Measurements from ENCODE around the gene ZNF746. TPM values are rescaled to one million over a fixed set of nuclear protein-coding genes. Genes with fewer than 3 reads are reported as not detected.

The ZNF746 gene
- total RNA-seq, 2 experiments from 2014 or later = 22.1 to 23.9 TPM

DNA sequence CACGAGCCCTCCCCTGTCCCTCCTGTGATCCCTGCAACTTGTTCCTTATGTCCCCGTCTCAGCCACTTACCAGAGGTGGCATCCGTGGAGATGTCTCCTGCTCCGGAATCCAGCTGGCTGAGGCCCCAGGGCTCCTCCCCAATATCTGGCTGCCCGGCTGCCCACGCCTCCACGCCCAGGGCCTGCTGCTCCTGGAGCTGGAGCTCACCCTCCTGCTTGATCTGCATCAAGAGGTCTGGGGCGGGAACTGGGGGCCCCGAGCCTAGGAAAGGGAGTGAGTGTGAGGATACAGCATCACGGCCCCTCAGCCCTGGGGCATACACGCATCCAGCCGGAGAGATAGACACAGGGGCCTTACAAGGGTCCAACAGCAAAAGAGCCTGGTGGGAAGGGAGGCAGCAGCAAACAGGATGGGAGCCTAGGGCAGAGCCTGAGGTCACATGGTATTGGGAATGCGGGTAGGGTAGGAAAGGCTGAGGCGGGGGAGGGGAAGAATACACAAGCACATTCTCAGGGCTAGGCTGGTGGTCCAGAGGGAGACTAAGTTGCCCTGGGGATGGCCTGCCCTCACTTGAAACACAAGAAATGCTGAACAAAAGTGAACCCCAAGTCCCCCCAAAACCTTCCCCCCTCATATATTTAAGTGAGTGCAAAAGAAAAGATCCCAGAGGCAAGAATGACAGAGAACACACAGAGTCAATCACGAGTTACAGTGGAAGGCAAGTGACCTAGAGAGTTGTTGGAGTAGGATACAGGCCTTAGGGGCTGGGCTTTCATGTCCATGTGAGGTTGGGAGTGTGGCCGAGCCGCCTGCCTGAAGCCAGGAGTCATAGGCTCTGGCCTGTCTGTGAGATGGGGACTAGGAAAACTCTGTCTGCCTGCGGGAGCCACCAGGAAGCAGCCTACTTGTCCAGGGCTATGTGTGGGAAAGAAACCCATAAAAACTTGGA, 19.8 kb downstream of the ZNF746 start:
- H3K36me3 Mint-ChIP-seq = peaks cover 65% of the 10 kb centered on the region
- H3K4me3 Mint-ChIP-seq = no peak overlapping the region
- peaks cover 3% of the 10 kb centered on the region for H3K4me1 Mint-ChIP-seq
- H3K27ac Mint-ChIP-seq = no peak overlapping the region
- CTCF ChIA-PET = no interaction called here
- no peaks in the 10 kb centered on the region for H3K27me3 Mint-ChIP-seq
- DNase-seq (no peak), ATAC-seq (no peak)
- peaks cover 9% of the 10 kb centered on the region for H3K9me3 Mint-ChIP-seq (ENCODE audit: low read depth)

DNA sequence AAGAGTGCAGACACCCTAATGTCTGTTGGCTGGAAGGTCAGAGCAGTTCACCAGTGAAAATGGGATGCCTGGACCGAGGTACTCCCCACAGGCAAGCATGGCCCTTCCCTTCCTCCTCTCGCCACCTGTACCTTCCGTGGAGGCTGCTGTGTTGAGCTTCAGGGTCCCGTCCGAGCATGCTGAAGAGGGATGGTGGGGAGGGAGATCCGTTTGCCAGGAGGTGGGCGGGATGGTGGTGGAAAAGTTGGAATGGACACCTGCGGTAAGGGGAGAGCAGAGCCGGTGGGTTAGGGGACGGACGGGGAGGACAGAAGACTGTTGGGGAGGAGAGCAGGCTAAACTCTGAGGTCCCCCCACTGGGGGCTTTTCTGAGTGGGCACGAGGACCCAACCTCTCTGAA, 20.8 kb downstream of the ZNF746 start:
- DNase-seq (no peak), ATAC-seq (no peak)
- no peak overlapping the region for H3K27ac Mint-ChIP-seq
- H3K9me3 Mint-ChIP-seq (ENCODE audit: low read depth) = peaks cover 9% of the 10 kb centered on the region
- H3K4me3 Mint-ChIP-seq = no peak overlapping the region
- CTCF ChIA-PET = interaction anchor here (0.7 kb wide), 1 partner anchor 416 kb away, joined by 3 read pairs; no protein-coding TSS in a partner anchor
- H3K36me3 Mint-ChIP-seq = peaks cover 72% of the 10 kb centered on the region
- H3K27me3 Mint-ChIP-seq = no peaks in the 10 kb centered on the region
- peaks cover 3% of the 10 kb centered on the region for H3K4me1 Mint-ChIP-seq

DNA sequence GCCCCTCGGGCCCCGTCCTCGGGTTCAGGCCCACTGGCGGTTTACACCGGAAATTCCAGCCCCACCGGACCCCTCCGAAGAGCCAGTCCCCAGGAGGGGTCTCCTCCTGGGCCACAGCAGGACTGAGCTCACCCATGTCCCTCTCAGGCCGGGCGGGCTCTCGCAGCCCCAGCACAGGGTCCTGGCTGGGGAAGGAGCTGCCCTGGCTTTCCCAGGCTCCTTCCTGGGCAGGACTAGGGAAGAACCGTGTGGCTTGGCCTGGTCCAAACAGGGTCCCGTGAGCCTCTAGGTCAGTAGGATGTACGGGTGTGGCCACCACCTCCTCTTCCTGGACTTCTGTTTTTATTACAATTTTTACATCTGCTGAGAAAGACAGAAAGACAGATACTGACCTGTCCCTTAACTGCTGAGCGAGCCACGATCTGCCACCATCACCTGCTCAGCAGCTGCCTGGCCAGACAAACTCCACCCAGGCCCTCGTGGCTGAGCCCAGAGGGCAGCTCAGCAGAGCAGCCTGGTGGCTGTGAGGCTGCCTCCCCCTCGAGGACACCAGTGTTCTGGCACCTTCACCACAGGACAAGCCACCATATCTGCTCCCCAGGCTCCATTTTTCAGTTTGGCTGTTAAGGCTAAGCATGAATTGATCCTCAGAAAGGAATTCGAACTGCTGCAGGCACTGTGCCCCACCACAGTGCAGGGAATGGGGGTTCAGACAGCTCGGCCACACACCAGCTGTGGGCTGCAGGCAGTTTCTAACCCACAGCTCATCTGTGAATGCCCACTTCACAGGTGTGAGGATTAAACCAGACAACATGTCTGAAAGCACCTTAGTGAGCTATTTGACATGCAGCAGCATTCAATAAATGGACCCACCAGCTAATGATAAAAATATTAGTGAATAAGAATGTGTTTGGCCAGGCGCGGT, 22.2 kb downstream of the ZNF746 start:
- no peaks in the 10 kb centered on the region for H3K27me3 Mint-ChIP-seq
- peaks cover 9% of the 10 kb centered on the region for H3K9me3 Mint-ChIP-seq (ENCODE audit: low read depth)
- no peak for ATAC-seq
- DNase-seq = no peak
- H3K36me3 Mint-ChIP-seq = peaks cover 76% of the 10 kb centered on the region
- no peak overlapping the region for H3K4me3 Mint-ChIP-seq
- CTCF ChIA-PET = no interaction called here
- peaks cover 3% of the 10 kb centered on the region for H3K4me1 Mint-ChIP-seq
- H3K27ac Mint-ChIP-seq = no peak overlapping the region

DNA sequence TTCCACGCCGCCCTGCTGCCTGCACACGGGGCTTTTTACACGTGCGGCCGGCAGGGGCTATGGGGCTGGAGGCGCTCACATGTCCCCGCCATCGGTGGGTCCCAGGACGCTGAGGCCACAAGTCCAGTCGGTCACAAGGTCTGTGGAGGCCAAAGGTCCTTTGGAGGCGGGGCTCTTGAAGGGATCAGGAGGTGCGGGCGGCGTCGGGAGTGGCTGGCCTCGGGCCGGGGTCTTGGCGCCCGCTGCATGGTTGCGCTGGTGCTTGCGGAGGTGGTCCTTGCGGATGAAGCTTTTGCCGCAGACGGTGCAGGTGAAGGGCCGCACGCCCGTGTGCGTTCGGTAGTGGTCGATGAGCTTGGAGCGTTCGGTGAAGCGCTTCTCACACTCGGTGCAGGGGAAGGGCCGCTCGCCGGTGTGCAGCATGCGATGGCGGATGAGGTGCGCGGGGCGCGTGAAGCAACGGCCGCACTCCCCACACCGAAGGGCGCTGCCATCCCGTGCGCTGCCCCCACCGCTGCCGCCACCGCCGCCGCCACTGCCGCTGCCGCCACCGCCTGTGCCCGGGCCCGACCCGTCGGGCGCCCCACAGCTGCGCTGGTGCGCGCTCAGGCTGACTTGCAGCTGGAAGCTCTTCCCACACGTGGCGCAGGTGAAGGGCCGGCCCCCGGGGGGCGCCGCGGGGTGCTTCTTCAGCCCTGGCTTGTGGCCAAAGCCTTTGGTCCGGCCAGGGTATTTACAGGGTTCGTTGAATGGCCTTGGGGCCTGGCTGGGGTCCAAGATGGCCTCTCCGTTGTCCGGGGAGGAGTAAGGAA, 23.1 kb downstream of the ZNF746 start:
- CTCF ChIA-PET = no interaction called here
- no peak overlapping the region for H3K4me3 Mint-ChIP-seq
- peaks cover 9% of the 10 kb centered on the region for H3K9me3 Mint-ChIP-seq (ENCODE audit: low read depth)
- H3K4me1 Mint-ChIP-seq = peaks cover 3% of the 10 kb centered on the region
- DNase-seq (no peak), ATAC-seq (no peak)
- H3K27me3 Mint-ChIP-seq = no peaks in the 10 kb centered on the region
- peaks cover 69% of the 10 kb centered on the region for H3K36me3 Mint-ChIP-seq
- H3K27ac Mint-ChIP-seq = no peak overlapping the region

DNA sequence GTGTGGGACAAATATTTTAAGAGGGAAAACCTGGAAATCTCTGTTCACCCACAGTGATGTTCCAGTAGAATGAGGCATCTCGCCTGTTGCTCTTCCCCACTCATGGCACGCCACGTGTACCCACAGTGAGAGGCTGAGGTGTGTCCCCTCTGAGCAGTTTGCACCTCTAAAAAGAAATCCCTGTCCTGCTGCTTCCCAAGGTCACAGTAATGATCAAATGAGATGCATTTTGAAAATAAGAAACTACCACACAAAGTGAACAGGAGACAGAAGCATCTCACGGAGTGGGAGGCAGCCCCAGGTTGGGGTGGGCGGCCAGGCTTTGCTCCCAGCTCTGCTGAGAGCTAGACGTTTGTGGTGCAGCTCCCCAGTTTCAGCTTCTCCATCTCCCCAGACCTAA, 24.4 kb downstream of the ZNF746 start:
- CTCF ChIA-PET = no interaction called here
- Mint-ChIP-seq H3K27ac (no peak overlapping the region), H3K4me1 (peaks cover 3% of the 10 kb centered on the region), H3K4me3 (no peak overlapping the region), H3K36me3 (peaks cover 57% of the 10 kb centered on the region), H3K9me3 (ENCODE audit: low read depth) (no peaks in the 10 kb centered on the region), H3K27me3 (no peaks in the 10 kb centered on the region)
- no peak for DNase-seq
- ATAC-seq = no peak

DNA sequence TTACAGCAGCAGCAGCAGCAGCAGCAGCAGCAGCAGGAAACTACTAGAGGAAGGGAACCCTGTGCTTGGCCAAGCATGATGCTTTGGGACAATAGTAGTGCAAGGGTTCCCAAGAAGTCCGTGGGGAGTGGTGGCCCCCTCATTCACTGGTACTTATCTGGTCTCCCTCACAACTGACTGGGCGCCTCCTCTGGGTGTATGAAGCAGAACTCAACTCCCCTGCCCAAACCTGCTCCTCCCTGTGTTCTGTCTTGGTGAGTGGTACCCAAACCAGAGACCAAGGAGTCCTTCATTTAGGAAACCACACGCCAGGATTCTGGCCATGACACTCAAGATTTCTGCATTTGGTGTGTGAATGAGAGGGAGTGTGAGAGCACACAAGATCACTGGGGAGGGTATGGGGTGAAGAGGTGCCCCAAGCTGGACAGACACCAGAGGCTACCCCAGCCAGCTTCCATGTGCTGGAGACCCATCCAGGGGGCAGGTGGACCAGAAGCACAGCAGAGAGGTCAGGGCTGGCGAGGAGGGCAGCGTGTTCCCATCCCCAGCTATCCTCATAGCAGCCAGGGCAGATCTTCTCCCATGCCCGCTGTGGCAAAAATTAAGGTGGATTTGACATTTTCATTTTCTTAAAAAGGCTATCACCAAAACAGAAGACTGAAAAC, 26.2 kb downstream of the ZNF746 start:
- DNase-seq (no peak), ATAC-seq (no peak)
- peaks cover 44% of the 10 kb centered on the region for H3K36me3 Mint-ChIP-seq
- CTCF ChIA-PET = no interaction called here
- H3K9me3 Mint-ChIP-seq (ENCODE audit: low read depth) = no peaks in the 10 kb centered on the region
- H3K27ac Mint-ChIP-seq = no peak overlapping the region
- H3K4me1 Mint-ChIP-seq = peaks cover 3% of the 10 kb centered on the region
- H3K27me3 Mint-ChIP-seq = peaks cover 2% of the 10 kb centered on the region
- H3K4me3 Mint-ChIP-seq = no peak overlapping the region

DNA sequence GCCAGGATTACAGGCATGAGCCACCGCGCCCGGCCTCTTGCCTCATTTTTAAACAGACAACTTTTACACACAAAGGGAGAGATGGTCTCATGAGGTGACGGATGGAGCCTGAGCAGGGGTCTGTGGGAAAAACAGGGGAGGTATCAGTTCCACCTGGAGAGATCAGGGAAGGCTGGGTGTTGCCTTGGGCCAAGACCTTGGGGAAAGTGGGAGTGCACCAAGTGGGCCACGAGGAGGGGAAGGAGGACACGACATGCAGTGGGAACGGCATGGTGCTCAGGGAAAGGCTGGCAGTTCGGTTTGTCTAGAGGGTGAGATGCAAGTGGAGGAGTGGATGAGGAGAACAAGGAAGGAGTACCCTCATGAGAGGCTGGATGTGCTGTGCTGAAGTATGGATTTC, 27.8 kb downstream of the ZNF746 start:
- Mint-ChIP-seq H3K27me3 (peaks cover 12% of the 10 kb centered on the region), H3K4me3 (no peak overlapping the region), H3K4me1 (no peaks in the 10 kb centered on the region), H3K9me3 (ENCODE audit: low read depth) (no peaks in the 10 kb centered on the region), H3K36me3 (peaks cover 42% of the 10 kb centered on the region), H3K27ac (no peak overlapping the region)
- DNase-seq (no peak), ATAC-seq (no peak)
- CTCF ChIA-PET = no interaction called here

DNA sequence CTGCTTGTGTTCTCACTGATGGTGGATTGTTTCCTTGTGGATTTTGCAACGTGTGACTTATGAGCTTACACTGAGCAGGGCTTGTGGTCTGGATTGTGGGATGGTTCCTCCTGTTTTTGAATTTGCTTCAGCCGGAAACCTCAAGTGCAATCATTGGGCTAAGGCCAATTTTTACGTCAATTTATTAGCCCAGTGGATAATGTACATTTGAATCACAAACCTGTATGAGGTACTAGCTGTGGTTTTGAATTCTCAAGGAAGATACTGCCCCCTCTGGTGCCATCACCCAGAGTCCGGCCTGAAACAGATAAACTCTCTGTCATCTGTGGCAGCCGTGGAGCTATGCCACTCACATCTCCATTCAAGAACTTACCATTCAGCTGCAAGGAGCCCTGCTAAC, 29.4 kb downstream of the ZNF746 start:
- no peaks in the 10 kb centered on the region for H3K4me1 Mint-ChIP-seq
- DNase-seq (no peak), ATAC-seq (no peak)
- H3K27me3 Mint-ChIP-seq = peaks cover 17% of the 10 kb centered on the region
- peaks cover 29% of the 10 kb centered on the region for H3K36me3 Mint-ChIP-seq
- no peaks in the 10 kb centered on the region for H3K9me3 Mint-ChIP-seq (ENCODE audit: low read depth)
- CTCF ChIA-PET = interaction anchor here (0.7 to 1.6 kb wide), 4 partner anchors 18 to 206 kb away, joined by 3 to 4 read pairs (median 3); partner anchors contain the start of gene ZNF783
- no peak overlapping the region for H3K4me3 Mint-ChIP-seq
- no peak overlapping the region for H3K27ac Mint-ChIP-seq

DNA sequence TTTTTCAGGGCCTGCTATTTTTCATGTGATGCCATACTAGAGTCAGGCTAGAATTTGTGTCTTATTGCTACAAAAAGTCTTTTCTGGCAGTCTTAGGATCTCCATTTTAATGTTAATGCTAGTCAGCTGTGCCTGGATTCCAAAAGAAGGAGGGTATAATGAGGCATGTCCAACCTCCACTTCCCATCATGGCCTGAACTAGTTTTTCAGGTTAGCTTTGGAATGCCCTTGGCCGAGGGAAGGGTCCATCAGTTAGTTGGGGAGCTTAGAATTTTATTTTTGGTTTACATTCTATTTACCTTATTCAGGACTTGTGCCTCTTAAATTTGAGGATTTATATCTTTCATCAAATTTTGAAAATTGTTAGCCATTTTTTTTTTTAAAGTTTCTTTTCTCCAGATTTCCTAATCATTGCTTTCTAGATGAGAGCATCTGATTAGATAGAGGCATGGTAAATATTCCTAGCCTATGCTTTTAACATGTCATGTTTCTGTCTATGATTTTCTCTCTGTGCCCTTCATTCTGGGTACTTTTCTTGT, 30.2 kb downstream of the ZNF746 start:
- H3K27me3 Mint-ChIP-seq = peaks cover 18% of the 10 kb centered on the region
- peaks cover 23% of the 10 kb centered on the region for H3K36me3 Mint-ChIP-seq
- no peak overlapping the region for H3K27ac Mint-ChIP-seq
- no peaks in the 10 kb centered on the region for H3K4me1 Mint-ChIP-seq
- H3K4me3 Mint-ChIP-seq = no peak overlapping the region
- CTCF ChIA-PET = interaction anchor here (0.8 to 1.6 kb wide), 4 partner anchors 44 to 206 kb away, joined by 3 to 4 read pairs (median 3); partner anchors contain the start of gene ZNF783
- ATAC-seq = no peak
- H3K9me3 Mint-ChIP-seq (ENCODE audit: low read depth) = no peaks in the 10 kb centered on the region
- no peak for DNase-seq

DNA sequence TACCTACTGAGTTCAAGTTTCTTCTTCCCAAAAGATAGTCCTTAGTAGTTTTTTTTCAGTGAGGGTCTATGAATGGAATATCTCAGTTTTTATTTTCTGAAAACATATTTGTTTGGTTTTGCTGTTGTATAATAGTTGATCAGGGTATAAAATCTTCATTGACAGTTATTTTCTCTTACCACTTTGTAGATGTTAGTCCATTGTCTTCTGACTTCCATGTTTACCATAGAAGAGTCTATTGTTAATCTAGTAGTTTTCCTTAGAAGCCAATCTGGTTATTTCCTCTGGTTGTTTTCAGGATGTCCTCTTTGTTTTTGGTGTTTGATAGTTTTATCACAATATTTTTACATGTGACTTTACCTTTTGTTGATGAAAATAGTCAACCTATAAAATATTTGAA, 31.2 kb downstream of the ZNF746 start:
- H3K4me1 Mint-ChIP-seq = peaks cover under 1% of the 10 kb centered on the region
- ATAC-seq (no peak), DNase-seq (no peak)
- peaks cover 14% of the 10 kb centered on the region for H3K36me3 Mint-ChIP-seq
- no peaks in the 10 kb centered on the region for H3K9me3 Mint-ChIP-seq (ENCODE audit: low read depth)
- no peak overlapping the region for H3K4me3 Mint-ChIP-seq
- no peak overlapping the region for H3K27ac Mint-ChIP-seq
- CTCF ChIA-PET = interaction anchor here (1.3 kb wide), 1 partner anchor 33 kb away, joined by 4 read pairs; no protein-coding TSS in a partner anchor
- peaks cover 22% of the 10 kb centered on the region for H3K27me3 Mint-ChIP-seq

DNA sequence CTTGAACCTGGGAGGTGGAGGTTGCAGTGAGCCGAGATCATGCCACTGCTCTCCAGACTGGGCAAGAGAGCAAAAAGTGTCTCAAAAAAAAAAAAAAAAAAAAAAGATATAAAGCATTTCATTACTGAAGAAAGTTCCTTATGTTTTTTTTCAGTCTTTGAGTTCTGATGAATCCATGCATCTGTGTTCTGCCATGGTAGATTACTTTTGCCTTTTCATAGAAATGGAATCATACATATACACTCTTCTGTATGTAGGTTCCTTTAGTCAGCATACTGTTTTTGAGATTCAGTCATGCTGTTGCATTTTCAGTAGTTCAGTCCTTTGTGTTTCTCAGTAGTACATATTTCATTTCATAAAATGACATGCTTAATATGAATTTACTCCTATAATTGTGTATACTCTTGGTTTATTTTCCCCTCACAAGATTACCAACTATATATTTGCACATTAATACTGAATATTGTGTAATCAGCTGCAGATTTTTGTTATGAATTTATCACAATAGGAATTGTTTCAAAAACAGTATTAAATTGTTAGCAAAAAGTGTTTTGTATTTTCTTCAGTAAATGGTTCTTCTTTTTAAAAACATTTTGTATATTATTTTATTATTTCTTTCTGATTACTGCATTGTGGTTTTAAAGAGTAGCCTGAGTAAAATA, 34.0 kb downstream of the ZNF746 start:
- H3K27me3 Mint-ChIP-seq = peaks cover 24% of the 10 kb centered on the region
- H3K9me3 Mint-ChIP-seq (ENCODE audit: low read depth) = no peaks in the 10 kb centered on the region
- no peak for DNase-seq
- H3K4me3 Mint-ChIP-seq = no peak overlapping the region
- H3K27ac Mint-ChIP-seq = no peak overlapping the region
- peaks cover 11% of the 10 kb centered on the region for H3K4me1 Mint-ChIP-seq
- CTCF ChIA-PET = no interaction called here
- H3K36me3 Mint-ChIP-seq = peaks cover 7% of the 10 kb centered on the region
- ATAC-seq = no peak

DNA sequence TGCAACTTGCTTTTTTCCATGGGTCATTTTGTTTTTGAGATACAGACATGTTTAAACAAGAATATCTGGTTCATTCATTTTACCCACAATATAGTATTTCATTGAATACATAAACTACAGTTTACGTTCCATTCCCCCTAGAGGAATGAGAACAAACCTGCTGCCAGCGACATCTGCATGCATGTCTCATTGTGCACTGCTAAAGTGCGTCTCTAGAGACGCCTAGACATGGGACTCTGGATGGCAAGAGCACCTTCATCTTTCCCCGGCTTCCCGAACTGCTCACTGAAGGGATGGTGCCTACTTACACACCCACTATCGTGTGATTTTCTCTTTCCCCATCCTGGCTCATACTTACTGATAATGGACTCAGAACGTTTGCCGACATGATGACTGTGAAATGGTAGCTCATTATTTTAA, 35.5 kb downstream of the ZNF746 start:
- no peak for DNase-seq
- Mint-ChIP-seq H3K4me1 (peaks cover 17% of the 10 kb centered on the region), H3K9me3 (ENCODE audit: low read depth) (no peaks in the 10 kb centered on the region), H3K27me3 (peaks cover 22% of the 10 kb centered on the region), H3K4me3 (no peak overlapping the region), H3K36me3 (peaks cover 6% of the 10 kb centered on the region), H3K27ac (no peak overlapping the region)
- CTCF ChIA-PET = interaction anchor here (2.3 to 3.4 kb wide), 2 partner anchors 39 to 163 kb away, joined by 10 to 27 read pairs; no protein-coding TSS in a partner anchor
- ATAC-seq = no peak
